ENCODE measurements around the gene TXLNG.

GRCh38 chrX:16814597-16814996, 28.3 kb downstream of the TXLNG start:
- TF ChIP-seq, protein P1, sequence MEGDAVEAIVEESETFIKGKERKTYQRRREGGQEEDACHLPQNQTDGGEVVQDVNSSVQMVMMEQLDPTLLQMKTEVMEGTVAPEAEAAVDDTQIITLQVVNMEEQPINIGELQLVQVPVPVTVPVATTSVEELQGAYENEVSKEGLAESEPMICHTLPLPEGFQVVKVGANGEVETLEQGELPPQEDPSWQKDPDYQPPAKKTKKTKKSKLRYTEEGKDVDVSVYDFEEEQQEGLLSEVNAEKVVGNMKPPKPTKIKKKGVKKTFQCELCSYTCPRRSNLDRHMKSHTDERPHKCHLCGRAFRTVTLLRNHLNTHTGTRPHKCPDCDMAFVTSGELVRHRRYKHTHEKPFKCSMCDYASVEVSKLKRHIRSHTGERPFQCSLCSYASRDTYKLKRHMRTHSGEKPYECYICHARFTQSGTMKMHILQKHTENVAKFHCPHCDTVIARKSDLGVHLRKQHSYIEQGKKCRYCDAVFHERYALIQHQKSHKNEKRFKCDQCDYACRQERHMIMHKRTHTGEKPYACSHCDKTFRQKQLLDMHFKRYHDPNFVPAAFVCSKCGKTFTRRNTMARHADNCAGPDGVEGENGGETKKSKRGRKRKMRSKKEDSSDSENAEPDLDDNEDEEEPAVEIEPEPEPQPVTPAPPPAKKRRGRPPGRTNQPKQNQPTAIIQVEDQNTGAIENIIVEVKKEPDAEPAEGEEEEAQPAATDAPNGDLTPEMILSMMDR (IDR thresholded peaks at IDR 0.05; ENCODE audit: low read depth, low read length): no peak
- TF ChIP-seq EZH2phosphoT487 (IDR thresholded peaks at IDR 0.05; ENCODE audit: low read depth): no peak
